HG03432 (cell line): Measurements from ENCODE around the gene PRSS8.

Source experiments
- ATAC-seq: cut with Tn5 transposase; IDR thresholded peaks from one replicate; pipeline ENCODE4 v1.9.1; 2021; ENCODE audit warnings: mild to moderate bottlenecking, moderate library complexity; ENCODE audit not compliant: unreplicated experiment

Gene PRSS8

GRCh38 chr16:31083556-31083955, 52.0 kb downstream of the PRSS8 start:
- ATAC-seq: no peak

DNA sequence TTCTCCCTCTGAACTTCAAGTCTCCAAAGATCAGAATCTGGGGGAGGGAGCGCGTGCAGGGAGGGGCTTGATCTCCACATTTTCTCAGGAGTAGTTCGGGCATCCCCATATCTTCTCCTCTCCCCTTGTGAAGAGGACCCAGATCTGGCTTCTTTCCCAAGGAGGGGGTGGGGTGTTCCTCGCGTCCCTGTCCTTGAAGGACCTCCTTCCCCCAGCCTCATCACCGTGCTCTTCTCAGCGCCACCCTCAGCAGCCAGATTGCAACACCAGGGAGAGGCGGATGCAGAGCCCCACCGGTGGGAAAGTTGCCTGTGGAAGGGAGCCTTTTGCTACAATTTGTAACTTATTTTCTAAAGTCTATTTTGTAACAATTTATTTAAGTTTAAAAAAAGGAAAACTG, 52.4 kb downstream of the PRSS8 start:
- ATAC-seq: no peak

DNA sequence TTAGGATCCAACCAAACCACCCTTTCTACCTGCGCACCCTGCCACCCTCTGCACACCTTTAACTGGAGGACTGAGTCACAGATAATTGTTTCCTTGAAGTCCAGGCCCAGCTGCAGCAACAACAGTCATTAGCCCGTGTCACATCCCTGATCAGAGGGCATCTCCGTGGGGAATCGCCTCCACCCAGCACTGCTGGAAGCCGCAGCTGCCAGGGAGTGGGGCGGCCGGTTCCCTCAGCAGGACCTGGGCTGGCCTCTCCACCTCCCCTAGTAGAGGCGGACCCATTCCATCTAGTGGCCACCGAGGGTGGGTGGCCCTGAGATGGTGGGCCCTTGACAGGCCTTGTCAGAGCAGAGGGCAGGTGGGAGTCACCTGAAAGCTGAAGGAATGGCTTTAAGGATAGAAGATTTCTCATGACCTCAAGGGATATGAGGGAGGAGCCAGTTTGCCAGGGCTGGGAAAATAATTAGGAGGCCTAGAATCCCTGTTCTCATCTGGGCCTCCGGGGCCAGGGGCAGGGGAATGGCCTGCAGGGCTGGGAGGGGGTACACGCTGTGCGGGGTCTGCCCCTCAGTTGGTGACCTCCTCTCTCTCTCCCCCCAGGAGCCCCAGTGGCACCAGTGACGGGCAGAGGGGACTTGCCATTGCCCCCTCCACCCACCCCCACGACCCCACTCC, 53.0 kb downstream of the PRSS8 start:
- ATAC-seq: no peak
